Measurements from ENCODE around the gene CACNA1H.

Gene CACNA1H

DNA sequence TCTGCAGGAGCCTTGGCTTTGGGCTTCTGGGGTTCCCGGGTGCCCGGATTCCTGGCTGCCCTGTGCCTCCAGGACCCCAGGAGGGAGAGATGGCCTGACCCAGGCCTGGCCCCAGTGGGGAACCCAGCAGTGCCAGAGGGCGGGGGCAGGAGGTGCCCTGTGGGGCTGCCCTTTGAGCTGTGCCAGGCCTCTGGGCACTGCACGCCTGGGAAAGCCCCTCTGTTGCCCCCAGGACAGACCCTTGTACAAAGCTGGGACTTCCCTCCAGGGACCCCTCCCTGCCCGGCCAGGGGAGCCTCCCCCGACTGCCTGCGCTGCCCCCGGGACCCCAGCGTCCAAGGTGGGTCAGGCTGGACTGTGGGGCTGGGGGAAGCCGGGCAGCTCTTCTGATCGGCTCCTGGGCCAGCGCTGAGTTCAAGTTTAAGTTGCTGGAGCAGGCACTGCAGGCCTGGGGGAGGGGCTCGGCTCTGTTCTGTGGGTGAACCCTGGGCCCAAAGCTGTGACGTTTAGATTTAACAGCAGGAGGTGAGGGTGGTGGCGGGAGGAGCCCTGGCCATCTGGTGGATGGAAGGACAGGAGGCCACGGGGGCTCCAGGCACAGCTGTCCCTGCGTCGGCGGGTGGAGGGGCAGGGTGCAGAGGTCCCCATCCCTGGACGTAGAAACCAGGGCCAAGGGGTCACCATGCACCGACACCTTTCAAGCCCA lies 29.2 kb upstream of the CACNA1H start:
- DNase-seq (ENCODE audit: low read depth), result no peak

DNA sequence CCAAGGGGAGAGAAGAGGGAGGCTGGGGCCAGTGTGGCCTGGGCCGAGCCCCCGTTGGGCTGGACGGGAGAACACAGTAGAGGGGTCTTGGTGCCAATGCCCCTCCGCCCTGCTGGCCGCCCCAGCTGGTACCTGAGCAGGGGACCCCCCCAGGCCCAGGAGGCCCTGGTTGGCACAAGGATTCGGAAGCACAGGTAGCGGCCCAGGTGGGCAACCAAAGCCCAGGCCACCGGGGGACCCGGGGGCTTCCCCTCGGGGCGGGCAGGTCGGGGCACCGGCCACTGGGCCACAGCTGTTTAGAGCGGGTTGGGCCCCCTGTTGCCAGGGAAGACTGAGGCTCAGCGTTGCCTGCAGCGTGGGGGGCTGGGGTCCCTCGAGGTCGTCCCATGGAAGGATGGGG lies 28.6 kb upstream of the CACNA1H start:
- no peak for DNase-seq (ENCODE audit: low read depth)

DNA sequence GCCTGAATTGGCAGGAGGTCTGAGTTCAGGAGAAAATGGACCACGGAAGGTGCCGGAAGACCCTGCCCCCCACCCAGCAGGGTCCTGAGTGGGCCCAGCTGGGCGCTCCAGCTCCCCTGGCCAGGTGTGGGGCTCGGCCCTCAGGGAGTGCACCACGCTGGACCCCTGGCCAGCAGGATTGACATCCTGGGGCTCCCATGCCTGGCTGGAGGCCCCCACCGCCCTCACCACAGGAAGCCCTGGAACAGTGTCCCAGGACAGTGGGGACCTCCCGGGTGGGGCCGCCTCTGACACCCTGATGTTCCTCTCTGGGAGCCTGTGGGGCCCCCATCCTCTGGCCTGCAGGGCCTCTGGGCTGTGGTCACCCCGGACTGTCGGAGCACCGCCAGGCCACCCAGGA lies 28.1 kb upstream of the CACNA1H start:
- DNase-seq (ENCODE audit: low read depth), result no peak

DNA sequence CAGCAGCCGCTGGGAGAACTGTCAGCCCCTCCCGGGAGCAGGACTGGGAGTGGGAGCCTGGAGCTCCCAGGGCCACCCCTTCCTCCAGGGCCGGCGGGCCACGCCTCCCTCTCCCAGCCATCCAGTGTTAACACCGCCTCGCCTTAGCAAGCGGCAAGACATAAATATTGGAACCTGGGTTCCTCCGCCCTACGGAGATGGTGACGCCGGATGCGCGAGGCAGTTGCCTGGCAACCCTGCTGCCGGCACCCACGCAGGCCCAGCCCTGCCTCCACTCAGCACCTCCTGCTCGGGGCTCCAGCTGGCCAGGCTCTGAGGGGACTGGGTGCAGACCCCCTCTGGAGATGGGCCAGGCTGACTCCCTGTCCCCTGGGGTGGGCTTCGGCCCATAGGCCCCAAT lies 27.4 kb upstream of the CACNA1H start:
- no peak for DNase-seq (ENCODE audit: low read depth)

DNA sequence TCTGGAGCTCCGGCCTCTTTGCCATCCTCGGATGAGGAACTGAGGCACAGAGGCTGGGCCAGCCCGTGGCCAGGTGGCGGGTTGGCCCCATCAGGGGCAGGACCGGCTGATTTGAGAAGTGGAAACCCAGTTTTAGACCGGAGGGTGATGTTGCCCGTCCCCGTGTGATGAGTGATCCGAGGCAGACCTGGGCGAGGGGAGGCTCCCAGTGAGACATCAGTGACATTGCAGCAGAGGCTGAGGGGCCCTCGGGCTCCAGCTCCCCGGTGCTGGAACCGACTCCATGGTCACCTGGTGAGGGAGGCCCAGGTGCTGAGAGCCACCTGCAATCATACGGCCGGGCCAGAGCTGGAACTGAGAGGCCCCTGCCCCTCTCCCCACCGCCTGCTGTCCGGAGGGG lies 26.9 kb upstream of the CACNA1H start:
- no peak for DNase-seq (ENCODE audit: low read depth)

DNA sequence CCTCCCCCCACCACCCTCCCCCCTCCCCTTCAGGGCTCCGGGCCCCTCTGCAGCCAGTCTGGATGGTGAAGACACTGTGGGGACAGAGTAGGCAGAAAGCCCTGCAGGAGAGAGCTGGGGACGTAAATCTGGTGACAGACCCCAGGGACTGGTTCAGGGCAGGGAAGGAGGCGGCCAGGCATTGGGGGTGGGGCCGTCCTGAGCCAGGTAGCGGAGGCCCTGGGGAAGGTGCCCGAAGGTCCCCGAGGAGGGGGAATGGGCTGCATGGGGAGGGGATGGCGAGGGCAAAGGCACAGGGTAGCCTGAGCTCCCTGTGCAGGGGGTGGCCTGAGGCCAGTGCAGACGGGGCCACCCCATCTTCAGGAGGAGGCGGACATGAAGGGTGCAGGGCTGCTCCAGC lies 26.3 kb upstream of the CACNA1H start:
- DNase-seq (ENCODE audit: low read depth), result no peak

DNA sequence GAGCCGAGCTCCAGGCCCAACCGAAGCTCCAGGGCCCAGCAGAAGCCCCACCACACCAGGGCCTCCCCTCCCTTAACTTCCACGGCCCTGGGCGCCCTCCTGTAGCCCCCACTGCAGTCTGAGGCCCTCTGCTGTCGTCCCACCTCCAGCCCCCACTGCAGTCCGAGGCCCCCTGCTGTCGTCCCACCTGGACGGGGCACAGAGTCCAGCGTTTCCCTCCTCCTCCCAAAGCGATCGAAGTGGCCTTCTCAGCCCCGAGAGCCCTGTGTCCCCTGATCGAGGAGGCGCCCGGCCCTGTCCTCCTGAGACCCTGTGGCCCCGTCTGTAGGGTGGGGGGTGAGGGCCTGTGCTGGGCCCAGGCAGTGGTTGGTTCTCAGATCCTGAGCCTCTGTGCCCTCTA lies 25.8 kb upstream of the CACNA1H start:
- DNase-seq (ENCODE audit: low read depth), result no peak

DNA sequence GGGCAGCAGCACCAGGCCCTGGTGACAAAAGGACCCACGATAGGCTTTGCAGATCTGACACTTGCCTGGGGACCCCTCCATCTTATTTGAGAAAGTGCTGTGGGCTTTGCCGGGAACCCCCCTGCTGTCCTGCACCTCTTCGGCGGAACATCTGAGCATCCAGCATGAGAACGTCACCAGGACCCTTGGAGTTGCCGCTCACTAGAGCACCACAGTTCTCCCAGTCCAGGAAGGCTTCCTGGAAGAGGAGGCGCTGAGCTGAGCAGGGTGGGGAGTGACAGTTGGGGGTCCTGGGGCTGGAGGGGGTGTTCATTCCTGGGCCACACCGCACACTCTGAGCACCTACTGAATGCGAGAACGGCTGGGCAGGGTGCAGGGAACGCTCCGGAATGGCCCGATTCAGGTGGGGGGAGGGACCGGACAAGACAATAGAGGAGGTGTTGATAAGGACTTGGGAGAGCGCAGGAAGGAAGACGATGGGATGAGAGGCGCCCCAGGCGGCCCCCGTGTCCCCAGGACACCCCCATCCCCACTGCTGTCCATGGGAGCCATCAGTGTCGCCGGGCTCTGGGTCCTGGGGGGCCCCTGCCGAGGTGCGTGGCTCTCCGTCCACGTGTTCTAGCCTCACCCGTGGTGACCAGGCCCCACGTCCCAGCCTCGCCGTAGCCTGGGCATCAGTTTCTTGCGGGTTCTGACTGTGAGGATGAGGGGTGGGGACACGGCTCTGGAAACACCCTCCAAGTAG lies 24.8 kb upstream of the CACNA1H start:
- no peak for DNase-seq (ENCODE audit: low read depth)

DNA sequence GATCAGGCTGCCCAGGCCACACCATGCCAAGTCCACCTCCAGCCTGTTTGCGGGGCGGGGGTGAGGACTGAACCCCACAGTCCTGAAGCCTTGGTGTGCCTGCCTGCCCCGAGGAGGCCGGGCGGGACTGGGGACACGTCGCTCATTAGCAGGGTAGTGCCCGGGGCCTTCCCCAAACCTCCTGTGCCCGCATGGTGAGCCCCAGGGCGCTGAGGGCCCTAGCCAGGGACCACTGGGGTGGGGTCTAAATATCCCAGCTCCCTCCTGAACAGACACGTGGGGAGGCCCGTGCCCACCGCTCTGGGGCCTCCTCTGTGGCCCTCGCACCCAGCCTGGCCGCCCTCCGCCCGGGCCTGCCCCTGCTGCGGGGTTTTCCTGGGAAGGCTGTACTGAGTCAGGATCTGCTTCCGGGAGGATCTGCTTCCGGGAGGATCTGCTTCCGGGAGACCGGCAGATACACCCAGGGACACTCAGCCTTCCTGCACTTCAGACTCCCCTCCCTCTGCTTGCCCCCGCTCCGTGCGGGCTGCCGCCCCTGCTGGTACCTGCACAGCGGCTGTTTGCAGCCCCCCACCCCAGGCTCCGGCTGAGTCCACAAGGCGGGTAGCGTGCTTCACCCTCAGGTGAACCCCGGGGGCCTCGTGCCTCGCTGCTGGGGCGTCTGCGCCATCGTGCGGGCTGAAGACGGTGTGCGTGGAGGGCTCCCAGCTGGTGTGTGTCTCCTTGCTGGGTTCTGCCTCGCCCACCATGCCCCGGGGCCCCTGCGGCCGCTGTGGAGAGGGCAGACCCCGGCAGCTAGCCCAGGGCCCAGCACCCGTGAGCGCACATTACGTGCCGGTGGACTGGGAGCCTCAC lies 23.6 kb upstream of the CACNA1H start:
- no peak for DNase-seq (ENCODE audit: low read depth)

DNA sequence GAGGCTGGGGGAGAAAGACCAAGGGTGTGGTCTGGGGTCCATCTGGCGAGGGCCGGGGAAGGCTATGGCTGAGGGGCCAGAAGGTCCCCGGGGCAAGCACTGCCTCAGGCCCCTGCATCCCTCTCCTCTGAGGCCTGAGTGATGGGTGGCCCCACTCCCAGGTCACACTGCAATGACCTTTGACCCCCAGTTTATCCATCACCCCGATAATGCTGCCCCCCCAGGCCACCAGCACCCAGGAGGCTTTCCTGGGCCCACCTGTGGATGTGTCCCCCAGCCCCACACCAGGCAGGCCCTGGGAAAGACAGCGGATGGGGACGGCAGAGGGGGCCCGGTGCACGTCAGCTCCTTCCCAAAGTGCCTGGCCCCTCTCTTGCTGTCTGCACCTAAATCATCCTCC lies 22.5 kb upstream of the CACNA1H start:
- no peak for DNase-seq (ENCODE audit: low read depth)

DNA sequence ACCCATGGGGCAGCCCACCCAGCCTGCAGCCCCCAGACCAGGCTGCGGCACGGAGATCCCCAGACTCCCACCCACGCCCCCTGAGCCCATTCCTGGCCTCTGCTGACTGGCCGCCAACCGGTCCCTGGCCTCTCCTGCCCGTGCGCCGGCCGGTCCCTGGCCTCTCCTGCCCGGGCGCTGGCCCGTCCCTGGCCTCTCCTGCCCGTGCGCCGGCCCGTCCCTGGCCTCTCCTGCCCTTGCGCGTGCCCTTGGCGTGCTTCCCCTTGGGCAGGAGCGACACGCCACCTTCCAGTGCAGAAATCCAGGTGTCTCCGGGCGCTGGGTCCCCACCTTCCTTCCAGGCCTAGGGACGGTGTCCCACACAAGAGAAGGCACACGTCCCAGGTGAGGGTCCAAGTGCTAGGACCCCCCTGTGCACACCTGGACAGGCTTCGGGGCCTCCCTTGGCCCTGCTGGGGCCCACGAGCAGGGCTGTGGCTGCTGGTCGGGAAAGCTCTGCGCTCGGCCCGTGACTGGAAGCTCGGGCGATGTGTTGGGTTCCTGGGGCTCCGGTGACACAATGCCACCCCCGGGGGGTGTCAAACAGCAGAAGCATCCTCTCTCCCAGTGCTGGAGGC lies 21.4 kb upstream of the CACNA1H start:
- no peak for DNase-seq (ENCODE audit: low read depth)

DNA sequence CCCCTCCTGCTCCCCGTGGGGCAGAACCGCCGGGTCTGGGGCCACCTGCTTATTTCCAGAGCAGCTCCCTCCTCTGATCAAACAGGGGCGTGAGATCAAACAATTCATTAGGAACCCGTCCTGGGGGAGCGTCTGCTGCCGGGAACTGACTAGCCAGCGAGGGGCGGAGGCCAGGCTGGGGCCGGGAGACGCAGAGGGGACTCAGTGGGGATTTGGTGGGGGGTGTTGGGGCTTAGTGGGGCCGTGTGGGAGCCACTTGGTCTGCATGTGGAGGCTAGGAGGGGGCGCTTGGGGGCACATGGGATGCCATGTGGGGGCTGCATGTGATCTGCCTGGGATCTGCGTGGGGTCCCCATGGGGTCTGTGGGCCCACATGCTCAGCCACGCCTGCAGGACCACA lies 20.5 kb upstream of the CACNA1H start:
- DNase-seq (ENCODE audit: low read depth), result no peak

DNA sequence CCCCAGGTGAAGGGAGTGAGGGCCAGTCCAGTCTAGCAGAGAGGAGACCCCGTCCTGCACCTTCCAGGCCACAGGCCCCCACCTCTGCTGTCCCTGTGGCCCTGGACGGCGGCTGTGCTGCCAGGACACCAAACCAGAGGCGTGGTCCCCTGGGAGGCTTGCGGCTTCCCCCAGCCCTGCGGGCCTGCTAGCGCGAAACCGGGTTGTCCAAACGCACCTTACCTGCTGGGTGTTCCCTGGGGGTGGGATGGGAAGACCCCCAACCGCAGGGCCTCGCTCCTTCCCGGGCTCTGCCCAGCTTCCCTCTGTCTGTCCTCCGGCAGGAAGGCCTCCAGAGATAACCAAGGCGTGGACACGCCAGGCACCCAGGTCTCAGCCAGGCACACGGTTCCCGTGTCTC lies 19.6 kb upstream of the CACNA1H start:
- no peak for DNase-seq (ENCODE audit: low read depth)

DNA sequence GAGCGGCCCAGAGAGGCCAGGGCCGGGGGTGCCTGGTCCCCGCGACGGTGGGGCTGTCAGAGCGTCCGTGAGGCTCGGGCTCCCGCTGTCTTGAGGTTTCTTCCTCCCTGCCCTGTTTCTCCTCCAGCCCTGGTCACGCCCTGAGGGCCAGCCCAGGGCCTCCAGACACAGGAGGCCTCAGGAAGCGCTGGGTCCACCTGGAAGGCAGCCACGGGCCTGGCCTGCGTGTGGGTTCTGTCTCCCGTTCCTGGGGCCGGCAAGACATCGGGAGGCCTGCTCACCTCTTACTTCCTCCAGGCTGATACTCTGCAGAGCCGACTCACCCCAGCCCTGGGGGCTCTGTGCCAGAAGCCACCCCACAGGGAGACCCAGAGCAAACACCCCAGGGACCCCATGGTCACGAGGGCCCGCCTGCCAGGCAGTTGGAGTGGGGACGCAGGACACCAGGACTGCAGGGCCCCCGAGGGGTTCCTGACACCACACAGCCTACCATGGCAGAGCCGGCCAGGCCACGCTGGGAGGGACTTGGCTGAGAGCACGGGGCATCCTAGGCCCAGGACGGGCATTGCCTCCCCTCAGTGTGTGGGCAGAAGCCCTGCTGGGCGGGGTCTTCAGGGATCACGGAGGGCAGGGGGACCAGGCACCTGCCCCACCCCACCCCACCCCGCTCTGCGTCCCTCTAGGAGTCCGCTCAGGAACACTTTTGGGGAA lies 18.9 kb upstream of the CACNA1H start:
- DNase-seq (ENCODE audit: low read depth), result no peak

DNA sequence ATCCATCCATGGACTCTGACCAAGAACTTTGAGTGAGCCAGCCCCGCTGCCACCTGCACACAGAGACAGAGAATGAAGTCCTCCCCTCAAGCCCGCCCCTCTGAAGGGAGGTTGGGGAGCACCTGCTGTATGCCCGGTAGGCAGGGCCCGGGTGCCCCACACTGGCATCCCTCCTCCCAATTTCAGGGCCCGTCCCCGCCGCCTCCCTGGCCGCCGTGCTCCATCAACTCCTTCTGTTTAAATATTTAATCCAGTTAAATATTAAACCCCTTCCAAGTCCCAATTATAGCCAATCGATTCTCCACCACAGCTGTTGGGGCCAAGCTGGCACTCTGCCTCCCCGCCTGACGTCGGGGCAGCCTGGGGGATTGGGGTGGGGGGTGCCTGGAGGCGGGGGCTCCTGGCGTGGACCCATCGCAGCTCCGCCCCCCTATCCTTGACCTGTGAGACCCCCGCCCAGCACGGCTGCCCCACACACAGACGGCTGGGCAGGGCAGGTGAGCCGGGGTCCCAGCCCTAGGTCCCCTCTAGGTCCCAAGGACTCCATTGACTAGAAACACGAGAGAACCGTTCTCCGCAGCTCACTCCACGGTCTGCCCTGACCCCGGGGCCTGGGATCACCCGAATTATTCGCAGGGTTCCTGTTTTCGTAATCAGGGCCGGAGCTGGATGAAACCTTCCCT lies 18.0 kb upstream of the CACNA1H start:
- DNase-seq (ENCODE audit: low read depth), result no peak

DNA sequence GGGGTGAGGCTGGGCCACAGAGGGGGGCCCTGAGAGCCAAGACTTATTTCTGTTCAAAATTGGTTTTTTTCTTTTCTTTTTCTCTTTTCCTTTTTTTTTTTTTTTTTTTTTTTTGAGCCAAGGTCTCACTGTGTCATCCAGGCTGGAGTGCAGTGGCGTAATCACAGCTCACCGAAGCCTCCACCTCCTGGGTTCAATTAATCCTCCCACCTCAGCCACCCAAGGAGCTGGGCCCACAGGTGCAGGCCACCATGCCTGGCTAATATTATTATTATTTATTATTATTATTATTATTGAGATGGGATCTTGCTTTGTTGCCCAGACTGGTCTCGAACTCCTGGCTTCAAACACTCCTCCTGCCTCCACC lies 17.5 kb upstream of the CACNA1H start:
- no peak for DNase-seq (ENCODE audit: low read depth)

DNA sequence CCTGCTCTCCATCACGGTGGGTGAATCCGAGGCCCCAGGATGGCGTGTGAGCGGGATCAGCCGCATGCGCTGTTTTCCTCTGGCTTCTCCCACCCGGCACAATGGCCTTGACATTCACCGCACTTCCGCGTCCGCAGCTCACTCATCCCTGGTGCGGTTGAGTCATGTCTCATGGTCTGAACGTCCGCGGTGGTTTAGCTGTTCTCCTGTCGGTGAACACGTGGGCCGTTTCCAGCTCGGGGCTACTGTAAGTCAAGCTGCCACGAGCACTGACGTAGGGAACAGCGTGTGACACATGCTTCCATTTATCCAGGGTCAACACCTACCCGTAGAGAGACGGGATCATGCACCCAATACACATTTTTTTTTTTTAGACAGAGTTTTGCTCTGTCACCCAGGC lies 15.3 kb upstream of the CACNA1H start:
- DNase-seq (ENCODE audit: low read depth), result peak; percentile 10

DNA sequence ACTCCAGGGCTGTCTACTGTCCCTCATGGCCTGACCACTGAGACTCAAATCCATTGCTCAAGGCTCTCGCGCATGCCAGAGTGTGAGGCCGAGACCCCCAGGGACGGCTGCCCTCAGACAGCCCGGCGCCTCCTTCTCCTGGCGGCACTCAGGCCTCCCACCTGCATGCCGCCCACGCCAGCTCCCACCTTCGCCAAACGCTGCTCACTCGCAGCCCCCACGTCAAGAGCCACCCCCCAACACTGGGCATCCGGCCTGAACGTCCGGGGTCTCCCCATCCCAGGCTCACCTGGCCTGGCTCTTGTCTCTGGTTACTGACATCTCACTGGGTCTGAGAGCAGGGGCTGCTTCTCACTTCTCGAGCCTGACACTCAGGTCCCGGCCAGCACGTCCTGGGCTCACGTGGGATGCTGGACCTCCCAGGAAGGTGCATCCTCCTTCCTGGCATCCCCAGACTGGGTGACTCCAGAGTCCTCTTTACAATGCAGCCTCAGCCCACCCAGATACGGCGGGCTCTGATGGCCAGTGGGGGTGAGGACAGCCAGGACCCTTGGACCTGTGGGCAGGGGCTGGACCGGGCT lies 12.2 kb upstream of the CACNA1H start:
- no peak for DNase-seq (ENCODE audit: low read depth)

DNA sequence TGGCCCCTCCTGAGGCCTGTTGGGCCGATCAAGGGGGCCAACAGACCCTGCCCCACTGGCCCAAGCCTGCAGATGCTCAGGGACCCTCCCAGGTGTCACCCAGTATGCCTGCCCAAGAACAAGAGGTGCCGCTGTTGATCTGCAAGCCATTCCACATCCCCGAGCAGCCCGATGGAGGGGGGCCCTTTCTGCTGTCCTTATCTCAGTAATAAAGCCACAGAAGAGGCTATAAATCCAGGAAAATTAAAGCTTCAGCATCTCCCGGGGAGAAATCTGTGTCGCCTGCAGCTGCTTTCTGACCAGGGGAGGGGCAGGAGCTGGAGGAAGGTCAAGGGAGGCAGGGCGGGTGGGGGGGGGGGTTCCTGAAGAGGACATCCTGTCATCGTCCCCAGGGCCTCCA lies 11.7 kb upstream of the CACNA1H start:
- DNase-seq (ENCODE audit: low read depth), result no peak

DNA sequence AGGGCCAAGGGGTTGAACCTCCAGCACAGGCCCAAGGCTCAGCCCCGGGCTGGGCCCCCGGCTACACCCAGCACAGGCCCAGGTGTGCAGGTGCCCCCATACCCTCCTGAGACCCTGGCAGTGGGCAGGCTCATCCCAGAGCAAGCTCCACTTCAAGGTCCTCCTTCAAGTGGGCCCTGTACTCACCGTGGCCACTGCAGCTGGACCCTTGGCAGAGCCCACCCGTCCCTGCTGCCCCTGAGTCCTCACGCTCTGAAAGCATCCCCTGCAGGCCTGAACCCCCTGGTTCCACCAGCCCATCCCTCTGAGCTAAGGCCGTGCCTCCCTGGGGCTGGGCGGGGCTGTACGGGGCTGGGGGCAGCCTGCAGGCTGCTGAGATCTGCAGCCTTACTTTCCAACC lies 11.2 kb upstream of the CACNA1H start:
- DNase-seq (ENCODE audit: low read depth), result no peak

DNA sequence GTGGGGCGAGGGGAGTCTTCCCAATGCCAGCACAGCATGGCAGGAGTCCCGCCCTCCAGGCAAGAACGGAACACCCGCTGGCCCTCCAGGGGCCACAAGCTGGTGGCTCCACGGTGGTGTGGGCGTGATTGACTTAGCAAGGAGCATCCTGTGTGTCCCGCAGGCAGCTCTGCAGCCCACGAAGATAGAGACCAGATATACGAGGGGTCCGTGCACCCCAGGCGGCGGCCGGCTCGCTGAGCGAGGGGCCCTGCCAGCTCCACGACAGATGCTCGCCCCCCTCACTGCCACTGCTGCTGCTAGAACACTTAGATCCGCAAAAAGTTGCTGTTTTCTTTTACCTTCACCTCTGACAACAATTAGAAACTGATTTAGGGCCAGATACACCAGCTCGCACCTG lies 10.0 kb upstream of the CACNA1H start:
- no peak for DNase-seq (ENCODE audit: low read depth)

All from fibroblast of the conjunctiva (primary cell).